Choroid plexus epithelial cell (primary cell): Measurements from ENCODE around the gene ABHD5.

Experiments
- DNase-seq: peaks from one replicate; pipeline ENCODE4 v3.0.0-alpha.2; 2010; ENCODE audit warnings: low read depth
- H3K4me3 ChIP-seq: 2 replicates; pipeline ENCODE4 v1.5.1; 2011; ENCODE audit warnings: low read depth, mild to moderate bottlenecking, control low read depth, low read length, moderate library complexity
- CTCF ChIP-seq: conservative IDR thresholded peaks from 2 replicates; pipeline ENCODE4 v1.5.1; 2011; ENCODE audit warnings: low read depth, mild to moderate bottlenecking, control low read depth, inconsistent platforms, low read length, moderate library complexity

Gene ABHD5

GRCh38 chr3:43762451-43762850, 71.7 kb downstream of the ABHD5 start:
- TF ChIP-seq CTCF = no peak
- DNase-seq = no peak
- no peak overlapping the region for H3K4me3 ChIP-seq

GRCh38 chr3:43764056-43764455, 73.3 kb downstream of the ABHD5 start:
- TF ChIP-seq CTCF = no peak
- H3K4me3 ChIP-seq = no peak overlapping the region
- peak; percentile 22 for DNase-seq

GRCh38 chr3:43764471-43764870, 73.7 kb downstream of the ABHD5 start:
- H3K4me3 ChIP-seq = no peak overlapping the region
- no peak for DNase-seq
- no peak for TF ChIP-seq CTCF

- no peak for TF ChIP-seq CTCF
These were observed 74.8 kb downstream of the ABHD5 start for GRCh38 chr3:43765521-43765971.

GRCh38 chr3:43766672-43767465, 76.1 kb downstream of the ABHD5 start:
- TF ChIP-seq CTCF = no peak
- H3K4me3 ChIP-seq = no peak overlapping the region
- DNase-seq = peak; percentile 46

More at GRCh38 chr3:43765521-43765971, 74.8 kb downstream of the ABHD5 start:
- no peak overlapping the region for H3K4me3 ChIP-seq
- peak; percentile 84 for DNase-seq

GRCh38 chr3:43768381-43768973, 77.7 kb downstream of the ABHD5 start:
- peak; percentile 61 for DNase-seq
- TF ChIP-seq CTCF = no peak
- no peak overlapping the region for H3K4me3 ChIP-seq
